HG02623 (cell line): ENCODE results near the gene AFDN.
"Not testable (repeated sequence)": the region's sequence is repeated elsewhere in the genome, so short reads cannot be mapped to it uniquely, and the experiment has no call there.

Source experiments
- ATAC-seq: cut with Tn5 transposase; IDR thresholded peaks from one replicate; pipeline ENCODE4 v1.9.1; 2021; ENCODE audit warnings: moderate library complexity; ENCODE audit not compliant: unreplicated experiment

AFDN gene

DNA sequence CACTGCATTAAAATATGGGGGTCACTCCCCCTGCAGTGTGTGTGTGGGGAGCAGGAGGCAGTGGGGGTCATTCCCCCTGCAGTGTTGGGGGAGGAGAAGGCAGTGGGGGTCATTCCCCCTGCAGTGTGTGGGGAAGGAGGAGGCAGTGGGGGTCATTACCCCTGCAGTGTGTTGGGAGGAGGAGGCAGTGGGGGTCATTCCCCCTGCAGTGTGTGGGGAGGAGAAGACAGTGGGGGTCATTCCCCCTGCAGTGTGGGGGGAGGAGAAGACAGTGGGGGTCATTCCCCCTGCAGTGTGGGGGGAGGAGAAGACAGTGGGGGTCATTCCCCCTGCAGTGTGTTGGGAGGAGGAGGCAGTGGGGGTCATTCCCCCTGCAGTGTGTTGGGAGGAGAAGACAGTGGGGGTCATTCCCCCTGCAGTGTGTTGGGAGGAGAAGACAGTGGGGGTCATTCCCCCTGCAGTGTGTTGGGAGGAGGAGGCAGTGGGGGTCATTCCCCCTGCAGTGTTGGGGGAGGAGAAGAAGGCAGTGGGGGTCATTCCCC is 149.5 kb downstream of the AFDN start:
- not testable (repeated sequence) for ATAC-seq

DNA sequence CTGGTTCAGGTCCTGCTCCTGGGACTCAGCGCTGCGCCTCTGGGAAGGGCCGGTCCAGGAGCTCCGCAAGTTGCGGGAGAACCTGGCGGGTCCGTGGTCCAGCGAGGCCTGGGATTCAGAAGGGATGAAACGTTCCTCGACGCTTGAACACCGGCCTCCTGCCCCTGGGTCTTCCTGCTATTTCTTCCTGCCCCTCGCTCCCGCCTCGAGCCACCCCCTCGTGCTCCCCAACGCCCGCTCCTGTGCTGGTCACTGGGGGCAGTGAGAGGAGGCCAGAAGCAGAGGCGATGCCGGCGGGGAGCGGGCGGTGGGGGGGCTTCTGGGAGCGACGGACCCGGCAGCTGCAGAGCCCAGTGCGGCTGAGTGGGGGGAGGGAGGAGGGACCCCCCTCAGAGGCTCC is 150.0 kb downstream of the AFDN start:
- ATAC-seq = no peak

DNA sequence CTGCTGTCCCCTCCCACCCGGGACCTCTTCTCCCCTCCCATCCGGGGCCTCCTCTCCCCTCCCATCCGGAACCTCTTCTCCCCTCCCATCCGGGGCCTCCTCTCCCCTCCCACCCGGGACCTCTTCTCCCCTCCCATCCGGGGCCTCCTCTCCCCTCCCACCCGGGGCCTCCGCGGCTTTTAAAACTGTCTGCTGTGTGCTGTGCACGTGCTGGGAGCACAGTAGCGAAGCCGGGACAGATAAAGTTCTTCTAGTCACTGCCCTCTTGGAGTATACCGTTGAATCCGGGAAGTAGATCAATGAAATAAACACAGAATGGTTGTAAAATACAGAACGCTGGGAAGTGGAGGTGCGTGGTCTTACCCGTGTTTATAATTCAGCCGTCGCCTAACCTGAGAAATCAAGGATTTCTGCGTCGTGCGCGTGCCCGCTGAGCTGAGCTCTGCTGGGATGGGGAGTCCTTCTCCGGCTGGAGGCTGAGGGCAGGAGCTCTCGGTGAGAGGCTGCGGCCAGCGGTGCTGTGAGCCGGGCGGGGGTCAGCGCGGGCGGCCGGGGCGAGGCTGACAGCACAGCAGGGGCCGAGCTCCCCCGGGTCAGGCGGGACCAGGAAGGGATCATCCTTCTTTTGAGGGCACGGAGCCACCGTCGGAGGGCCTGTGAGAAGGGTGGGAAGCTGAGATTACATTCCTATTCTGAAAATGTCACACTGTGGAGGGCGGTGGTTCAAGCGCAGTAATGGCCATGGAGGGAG is 151.2 kb downstream of the AFDN start:
- no peak for ATAC-seq

DNA sequence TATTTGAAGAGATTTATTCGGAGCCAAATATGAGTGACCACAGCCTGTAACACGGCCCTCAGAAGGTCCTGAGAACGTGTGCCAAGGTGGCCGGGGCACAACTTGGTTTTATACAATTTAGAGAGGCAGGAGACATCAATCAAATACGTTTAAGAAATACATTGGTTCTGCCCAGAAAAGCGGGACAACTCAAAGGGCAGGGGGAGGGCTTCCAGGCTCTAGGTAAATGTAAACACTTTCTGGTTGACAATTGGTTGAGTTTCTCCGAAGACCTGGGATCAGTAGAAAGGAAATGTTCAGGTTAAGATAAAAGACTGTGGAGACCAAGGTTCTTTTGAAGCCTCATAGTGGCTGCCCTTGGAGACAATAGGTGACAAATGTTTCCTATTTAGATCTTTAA is 151.9 kb downstream of the AFDN start:
- no peak for ATAC-seq

DNA sequence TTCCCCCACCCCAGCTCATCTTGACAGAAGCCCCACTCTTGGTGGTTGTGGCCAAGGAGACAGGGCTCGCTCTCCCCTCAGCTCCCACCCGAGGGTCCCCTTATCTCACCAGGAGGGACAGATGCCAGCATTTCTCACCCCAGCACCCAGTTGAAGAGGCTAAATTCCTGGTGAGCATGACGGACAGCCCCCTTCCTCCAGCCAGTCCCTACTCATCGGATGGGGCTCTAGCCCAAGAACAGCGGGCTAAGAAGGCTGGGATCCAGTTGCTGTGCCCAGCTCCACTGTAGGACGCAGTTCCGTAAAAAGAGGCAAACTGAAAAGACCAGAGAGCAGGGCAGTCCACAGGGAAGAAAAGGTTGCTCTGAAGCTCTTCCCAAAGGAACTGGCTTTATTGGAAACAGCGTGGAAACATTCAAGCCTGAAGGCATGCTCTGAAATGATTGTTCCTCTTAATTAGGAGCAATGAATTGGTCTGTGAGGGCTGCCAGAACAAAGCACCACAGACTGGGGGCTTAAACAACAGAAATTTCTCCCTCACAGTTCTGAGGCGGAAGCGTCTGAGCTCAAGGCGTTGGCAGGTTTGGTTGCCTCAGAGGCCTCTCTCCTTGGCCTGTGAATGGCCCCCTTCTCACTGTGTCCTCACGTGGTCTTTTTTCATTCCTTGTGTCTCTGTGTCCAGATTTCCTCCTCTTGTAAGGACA is 152.9 kb downstream of the AFDN start:
- ATAC-seq = no peak

DNA sequence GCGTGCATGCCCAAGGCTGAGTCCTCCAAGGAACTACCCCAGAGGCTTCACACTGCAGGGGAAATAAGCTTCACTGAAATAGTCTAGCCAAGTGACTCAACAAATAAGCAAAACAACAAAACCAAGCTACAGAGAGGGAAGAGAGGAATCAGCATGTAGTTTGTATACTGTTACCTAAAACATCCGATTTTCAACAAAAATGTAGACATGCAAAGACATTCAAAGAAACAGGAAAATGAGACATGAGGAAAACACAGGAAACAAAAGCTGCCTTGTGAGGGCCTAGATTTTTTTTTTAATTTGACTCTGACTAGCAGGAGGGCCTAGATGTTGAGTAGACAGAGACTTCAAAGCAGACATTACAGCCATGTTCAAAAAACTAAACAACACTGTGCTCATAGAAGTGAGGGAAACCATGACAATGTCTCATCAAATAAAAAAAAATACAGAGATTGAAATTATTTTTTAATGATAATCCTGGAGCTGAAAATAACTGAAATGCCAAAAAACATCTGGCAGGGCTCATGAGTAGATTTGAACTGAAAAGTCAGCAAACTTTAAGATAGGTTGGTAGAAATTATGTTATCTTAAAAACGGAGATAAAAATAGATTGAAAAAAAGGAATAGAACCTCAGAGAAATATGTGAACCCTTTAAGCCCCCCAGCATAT is 154.3 kb downstream of the AFDN start:
- no peak for ATAC-seq

DNA sequence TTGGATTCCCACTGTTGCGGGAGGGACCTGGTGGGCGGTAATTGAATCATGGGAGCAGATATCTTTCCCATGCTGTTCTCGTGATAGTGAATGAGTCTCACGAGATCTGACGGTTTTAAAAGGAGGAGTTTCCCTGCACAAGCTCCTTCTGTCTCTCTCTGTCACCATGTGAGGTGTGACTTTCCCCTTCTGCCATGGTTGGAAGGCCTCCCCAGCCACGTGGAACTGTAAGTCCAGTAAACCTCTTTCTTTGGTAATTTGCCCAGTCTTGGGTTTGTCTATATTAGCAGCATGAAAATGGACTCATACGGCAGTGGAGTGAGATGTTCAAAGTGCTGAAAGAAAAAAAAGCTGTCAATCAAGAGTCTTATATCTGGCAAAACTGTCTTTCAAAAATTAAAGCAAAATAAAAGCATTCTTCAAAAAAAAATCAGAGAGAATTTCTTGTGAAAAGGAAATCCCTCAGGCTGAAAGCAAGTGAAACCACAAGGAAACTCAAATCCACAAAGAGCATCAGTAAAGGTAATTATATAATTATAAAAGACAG is 155.3 kb downstream of the AFDN start:
- no peak for ATAC-seq

DNA sequence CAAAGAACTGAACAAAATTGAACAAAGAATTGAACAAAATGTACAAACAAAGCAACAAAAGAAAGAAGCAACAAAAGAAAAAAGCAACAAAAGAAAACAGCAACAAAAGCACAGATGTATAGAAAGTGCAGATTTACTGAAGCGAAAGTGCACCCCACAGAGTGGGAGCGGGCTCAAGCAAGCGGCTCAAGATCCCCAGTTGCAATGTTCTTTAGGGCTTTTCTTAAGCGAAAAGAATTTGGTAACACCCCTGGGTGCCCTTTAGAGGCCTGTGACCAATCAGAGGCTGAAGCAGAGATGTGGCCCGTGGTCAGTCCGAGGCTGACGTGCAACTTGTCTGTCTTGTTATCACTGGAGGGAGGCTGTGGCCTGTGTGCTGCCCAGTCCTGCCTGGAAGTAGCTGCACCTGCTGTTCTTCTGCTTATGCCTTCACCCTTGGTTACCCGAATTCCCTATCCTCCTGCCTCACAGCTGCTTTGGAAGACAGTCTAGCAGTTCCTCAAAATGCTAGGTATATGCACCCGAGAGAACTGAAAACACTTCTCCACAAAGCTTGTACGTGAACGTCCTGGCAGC is 157.5 kb downstream of the AFDN start:
- ATAC-seq = no peak

DNA sequence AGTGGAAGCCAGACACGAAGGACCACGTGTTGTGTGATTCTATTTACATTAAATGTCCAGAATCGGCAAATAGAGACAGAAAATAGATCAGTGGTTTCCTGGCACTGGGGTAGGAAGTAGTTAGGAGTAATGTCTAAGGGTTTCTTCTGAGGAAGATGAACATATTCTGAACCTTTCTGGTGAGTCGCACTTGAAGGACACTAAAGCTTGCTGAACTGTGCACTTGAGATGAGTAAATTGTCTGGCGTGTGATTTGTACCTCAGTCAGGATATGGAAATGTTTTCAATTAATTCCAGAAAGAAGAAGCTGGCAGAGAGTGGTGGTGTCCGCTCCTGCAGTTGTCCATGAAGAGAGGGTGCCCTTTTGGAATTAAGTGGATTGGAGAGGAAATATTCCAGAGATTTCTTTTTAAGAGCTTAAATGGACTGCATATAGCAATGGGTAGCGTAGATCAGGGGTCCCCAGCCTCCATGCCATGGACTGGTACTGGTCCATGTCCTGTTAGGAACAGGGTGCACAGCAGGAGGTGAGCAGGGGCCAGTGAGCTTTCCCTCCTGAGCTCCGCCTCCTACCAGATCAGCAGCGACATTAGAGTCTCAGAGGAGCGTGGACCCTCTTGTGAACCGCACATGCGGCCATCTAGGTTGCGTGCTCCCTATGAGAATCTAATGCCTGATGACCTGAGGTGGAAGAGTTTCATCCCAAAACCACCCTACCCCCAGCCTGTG is 158.3 kb downstream of the AFDN start:
- ATAC-seq = no peak

DNA sequence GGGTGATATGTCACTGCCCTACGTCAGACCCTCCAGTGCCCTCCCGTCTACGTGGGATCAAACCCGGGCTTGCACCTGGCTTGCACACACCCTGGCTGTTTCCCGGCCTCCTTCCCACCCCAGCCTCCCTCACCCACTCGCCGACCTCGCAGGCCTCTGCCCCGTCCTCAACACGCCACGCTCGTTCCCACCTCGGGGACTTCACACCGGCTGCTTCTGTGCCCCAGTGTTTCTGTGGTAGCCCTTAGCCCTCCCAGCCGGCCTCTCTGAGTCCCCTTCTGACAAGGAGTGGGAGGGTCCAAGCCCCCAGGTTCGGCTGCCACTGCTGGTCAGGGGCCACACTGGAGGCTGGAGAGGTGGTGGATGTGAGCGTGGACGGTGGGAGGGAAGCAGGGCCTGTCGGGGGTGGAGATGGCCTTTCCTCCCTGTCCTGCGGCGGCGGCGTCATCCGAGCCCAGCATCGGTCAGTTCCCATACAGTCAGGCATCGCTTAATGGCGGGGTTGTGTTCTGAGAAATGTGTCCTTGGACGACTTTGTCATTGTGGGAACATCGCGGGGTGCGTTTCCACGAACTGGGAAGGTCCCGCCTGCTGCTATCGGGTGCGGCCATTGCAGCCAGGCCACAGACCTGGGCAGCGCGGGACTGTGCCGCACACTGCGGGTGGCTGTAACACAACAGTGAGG is 159.3 kb downstream of the AFDN start:
- no peak for ATAC-seq

DNA sequence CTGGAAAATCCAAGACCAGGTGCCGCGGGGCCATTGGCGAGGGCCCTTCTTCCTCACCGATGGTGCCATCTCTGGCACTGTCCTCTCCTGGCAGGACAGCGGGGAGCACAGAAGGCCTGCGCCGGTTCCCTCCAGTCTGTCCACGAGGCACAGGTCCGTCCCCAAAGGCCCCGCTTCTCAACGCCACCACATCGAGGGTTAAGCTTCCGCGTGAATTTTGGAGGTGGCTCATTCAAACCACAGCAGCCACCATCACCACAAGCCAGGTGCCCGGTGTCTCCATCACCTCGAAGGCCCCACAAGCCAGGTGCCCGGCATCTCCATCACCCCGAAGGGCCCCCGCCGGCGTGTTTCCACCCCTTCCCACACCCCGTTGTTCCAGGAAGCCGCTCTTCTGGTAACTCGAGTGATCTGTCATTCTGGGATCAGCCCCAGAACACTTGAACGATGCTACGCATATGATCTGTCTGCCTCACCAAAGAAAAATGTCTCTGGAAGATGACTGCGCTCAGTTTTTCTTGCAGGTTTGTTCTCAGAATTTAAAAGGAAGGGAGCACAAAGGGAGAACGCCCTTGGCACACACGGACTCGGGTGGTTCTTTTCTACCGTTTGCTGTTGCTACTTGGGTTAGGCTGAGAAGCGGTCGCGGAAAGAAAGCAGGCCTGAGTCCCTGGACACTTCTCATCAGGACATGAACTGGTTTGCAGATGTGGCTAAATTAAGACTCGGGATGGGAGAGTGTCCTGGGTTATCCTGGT is 160.9 kb downstream of the AFDN start:
- no peak for ATAC-seq

DNA sequence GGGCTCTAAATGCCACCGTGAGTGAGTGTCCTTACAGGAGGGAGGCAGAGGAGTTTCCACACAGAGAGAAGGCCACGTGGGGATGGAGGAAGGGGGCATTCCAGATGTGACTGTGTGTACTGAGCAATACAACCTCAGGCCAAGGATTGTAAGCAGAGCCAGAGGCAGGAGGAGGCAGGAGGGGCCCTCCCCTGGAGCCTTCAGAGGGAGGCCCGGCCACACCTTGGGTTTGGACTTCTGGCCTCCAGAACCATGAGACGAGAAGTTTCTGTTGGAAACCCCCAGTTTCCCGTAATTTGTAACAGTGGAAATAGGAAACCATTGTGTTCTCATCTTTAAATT is 161.4 kb downstream of the AFDN start:
- no peak for ATAC-seq

DNA sequence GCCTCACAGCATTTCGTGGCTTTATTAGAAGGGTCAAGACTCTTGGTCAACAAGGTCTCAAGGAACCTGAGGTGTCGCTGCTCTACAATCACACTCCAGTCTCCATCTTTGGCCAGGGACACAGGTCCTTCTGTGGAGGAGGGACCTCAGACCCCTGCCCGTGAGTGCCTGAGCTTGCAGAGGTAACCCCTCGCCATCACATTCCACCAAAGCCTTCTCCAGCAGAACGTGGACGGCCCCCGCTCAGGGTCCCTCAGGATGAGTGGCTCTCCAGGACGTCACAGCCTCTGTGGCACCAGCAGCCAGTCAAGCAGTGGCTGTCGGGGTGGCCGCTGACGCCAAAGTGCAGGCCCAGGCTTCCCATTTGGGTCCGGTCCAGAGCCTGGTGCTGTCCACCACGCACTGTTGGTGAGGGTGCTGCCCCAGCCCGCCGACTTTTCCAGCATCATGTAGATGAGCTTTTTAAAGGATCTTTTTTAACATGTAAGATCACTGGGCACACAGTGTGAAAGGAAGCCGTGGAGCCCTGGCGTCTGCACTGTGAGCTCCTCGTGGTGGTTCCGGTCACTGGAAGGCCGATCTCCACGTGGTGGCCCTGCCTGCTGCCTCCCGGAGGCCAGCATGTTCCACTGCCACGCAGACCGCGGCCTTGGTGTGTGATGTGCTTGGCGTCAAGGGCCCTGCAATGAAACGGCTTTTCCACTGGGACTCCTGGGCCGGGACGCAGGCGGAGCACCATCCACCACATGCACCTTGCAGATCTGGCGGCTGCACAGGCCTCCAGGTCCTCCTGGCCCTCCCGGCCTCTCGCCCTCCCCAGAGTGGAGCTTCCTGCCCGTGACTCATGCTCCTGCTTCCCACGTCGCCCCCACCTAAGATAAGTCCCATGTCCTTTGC is 162.5 kb downstream of the AFDN start:
- no peak for ATAC-seq

DNA sequence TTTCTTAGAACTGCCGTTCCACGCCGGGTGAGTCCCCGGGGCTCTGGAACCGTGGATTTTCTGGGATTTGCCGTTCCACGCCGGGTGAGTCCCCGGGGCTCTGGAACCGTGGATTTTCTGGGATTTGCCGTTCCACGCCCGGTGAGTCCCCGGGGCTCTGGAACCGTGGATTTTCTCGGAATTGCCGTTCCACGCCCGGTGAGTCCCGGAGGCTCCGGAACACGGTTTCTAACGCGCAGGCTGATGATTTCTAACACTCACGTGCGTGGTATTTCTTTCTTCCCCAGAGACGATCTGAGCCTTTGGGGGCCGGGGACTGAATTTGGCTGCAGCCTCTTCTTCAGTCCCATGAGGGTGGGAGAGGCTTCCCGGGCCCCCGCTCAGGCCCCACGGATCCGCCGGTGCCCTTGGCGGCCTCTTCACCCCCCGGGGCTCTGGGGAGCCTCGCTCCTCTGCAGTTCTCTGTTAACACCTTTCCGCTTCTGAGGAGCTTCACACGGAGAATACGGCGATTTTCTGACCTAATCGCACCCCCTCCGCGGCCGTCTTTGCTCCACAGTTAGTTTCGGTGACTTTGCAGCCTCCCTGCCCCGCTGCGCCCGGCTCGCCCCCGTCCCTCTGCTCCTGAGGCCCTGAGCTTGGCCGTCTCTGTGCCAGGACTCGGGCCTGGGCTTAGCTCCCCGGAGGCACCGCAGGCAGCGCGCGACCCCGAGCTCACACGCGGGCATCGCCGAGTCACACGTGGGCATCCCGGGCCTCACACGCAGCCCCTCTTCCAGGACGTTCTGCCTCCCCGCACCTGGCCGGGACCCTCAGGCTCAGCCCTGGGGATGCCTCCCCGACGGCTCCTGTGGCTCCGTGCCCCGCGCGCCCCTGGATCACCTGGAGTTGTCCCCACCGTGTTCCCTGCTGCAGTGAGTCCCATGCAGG is 163.6 kb downstream of the AFDN start:
- ATAC-seq = no peak

DNA sequence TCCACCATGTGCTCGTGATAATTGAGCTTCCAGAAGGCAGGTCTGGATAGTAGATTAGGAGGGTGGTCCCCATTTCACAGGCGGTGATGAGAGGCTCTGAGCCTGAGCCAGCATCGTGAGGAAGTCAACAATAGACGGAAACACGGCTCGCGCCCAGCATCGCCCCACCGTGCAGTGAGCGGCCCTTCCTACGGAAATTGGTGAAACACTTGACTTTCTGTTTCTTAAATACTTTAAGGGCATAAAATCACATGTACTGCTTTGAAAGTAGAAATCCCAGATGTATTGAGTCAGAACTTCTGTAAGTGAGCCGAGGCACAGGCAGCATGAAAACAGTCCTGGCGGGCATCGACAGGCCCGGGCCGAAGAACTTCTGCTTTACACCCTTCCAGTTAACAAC is 166.5 kb downstream of the AFDN start:
- ATAC-seq = no peak

DNA sequence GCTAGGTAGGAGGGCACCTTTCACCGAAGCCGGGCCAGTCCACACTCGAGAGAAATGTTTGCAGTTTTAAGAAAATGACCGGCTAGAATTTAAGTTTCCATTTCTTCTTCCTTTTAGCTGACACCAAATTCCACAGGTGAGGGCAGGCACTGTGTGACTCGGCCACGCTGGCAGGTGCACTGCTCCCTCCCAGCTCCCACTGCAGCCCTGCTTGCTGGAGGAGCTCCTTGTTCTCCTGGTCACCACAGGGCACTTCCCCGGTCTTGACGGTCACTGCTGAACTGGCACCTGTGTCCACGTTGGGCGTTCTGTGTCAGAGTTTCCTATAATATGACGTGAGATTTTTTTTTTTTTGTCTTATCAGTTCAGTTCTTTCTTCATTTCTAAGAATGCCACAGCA is 167.1 kb downstream of the AFDN start:
- no peak for ATAC-seq

DNA sequence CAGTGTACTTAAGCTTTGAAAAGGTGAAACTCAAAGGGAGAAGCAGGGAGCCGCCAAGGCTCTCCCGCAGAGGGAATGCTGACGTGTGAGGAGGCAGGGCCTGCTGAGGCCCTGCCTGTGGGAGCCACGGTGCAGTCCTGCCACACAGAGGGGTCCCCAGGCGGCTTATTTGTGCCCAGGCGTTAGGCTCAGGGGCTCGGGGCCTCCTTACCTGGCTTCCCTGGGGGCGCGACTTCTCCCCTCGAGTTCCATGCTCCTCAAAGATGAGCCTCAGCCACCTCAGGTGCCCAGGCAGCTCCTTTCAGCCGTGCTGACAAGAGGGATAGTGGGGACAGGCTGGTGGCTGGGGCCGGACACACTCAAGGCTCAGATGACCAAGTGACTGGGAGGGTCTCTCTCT is 168.6 kb downstream of the AFDN start:
- no peak for ATAC-seq
